Stimulated activated CD8-positive, alpha-beta memory T cell treated with anti-CD3 and anti-CD28 coated beads, Interleukin-7, amount 100 ng/mL, for 1 hour (primary cell): ENCODE data around the gene RAP2B.

ENCODE experiments used
- DNase-seq, 2 donors: peaks; one replicate each; pipeline ENCODE4 v3.0.0-alpha.2; 2020; ENCODE audit warnings: low read depth in 2 of 2

The RAP2B gene

GRCh38 chr3:153160451-153161137, 1.4 kb upstream of the RAP2B start:
- DNase-seq, result peak; percentile 41 to 57

GRCh38 chr3:153161138-153161713, 800 bp upstream of the RAP2B start:
- peak; percentile 71 to 72 for DNase-seq

- peak in 1 of 2 donors; percentile 5 for DNase-seq
Observed at GRCh38 chr3:153162513-153163392, 727 bp downstream of the RAP2B start.

GRCh38 chr3:153163393-153163724, 1.3 kb downstream of the RAP2B start:
- no peak for DNase-seq

GRCh38 chr3:153163756-153164550, 1.9 kb downstream of the RAP2B start:
- DNase-seq, result no peak

- no peak for DNase-seq
Observed at GRCh38 chr3:153165261-153165681, 3.2 kb downstream of the RAP2B start.

GRCh38 chr3:153166206-153166605, 4.2 kb downstream of the RAP2B start:
- no peak for DNase-seq

GRCh38 chr3:153166796-153167195, 4.8 kb downstream of the RAP2B start:
- DNase-seq, result no peak

- no peak for DNase-seq
Observed at GRCh38 chr3:153169793-153170383, 7.9 kb downstream of the RAP2B start.

GRCh38 chr3:153171256-153171655, 9.2 kb downstream of the RAP2B start:
- DNase-seq, result no peak

- DNase-seq, result no peak
Observed at GRCh38 chr3:153171918-153172317, 9.9 kb downstream of the RAP2B start.

- no peak for DNase-seq
Observed at GRCh38 chr3:153172796-153173757, 11.1 kb downstream of the RAP2B start.

- no peak for DNase-seq
Observed at GRCh38 chr3:153173758-153174516, 11.9 kb downstream of the RAP2B start.

GRCh38 chr3:153176197-153176596, 14.2 kb downstream of the RAP2B start:
- no peak for DNase-seq

GRCh38 chr3:153180860-153181372, 18.9 kb downstream of the RAP2B start:
- no peak for DNase-seq

- no peak for DNase-seq
Observed at GRCh38 chr3:153182501-153183293, 20.7 kb downstream of the RAP2B start.

- no peak for DNase-seq
Observed at GRCh38 chr3:153190923-153191322, 28.9 kb downstream of the RAP2B start.

GRCh38 chr3:153192327-153192726, 30.3 kb downstream of the RAP2B start:
- no peak for DNase-seq
